GM21526 (cell line): Measurements from ENCODE around the gene PGAP3.
A peak's percentile ranks its signal among the peaks of the same experiment; 100 is the strongest.

Experiments used
- ATAC-seq: cut with Tn5 transposase; IDR thresholded peaks from one replicate; pipeline ENCODE4 v1.9.1; 2021; ENCODE audit warnings: moderate library complexity; ENCODE audit not compliant: unreplicated experiment, low FRiP score

PGAP3 gene

DNA sequence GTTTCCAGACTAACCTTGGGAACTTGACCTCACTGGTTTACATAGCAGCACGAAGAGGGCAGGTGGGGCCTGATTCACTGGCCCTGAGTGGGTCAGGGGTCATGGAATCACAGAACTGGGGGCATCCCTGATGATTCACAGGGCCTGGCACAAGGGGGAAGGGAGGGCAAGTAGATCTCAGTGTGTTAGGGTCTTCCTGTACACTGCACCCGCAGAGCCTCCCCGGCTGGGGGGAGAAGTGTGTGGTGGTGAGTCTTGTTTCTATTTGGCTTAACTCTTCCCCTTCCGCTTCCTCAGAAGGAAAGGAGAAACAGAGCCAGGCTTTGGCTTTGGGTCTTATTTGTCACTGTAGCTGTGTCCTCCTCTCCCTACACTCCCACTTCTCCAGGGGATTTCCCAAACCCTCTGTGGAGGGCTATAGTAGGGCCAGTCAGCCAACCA, 47.2 kb downstream of the PGAP3 start:
- no peak for ATAC-seq

DNA sequence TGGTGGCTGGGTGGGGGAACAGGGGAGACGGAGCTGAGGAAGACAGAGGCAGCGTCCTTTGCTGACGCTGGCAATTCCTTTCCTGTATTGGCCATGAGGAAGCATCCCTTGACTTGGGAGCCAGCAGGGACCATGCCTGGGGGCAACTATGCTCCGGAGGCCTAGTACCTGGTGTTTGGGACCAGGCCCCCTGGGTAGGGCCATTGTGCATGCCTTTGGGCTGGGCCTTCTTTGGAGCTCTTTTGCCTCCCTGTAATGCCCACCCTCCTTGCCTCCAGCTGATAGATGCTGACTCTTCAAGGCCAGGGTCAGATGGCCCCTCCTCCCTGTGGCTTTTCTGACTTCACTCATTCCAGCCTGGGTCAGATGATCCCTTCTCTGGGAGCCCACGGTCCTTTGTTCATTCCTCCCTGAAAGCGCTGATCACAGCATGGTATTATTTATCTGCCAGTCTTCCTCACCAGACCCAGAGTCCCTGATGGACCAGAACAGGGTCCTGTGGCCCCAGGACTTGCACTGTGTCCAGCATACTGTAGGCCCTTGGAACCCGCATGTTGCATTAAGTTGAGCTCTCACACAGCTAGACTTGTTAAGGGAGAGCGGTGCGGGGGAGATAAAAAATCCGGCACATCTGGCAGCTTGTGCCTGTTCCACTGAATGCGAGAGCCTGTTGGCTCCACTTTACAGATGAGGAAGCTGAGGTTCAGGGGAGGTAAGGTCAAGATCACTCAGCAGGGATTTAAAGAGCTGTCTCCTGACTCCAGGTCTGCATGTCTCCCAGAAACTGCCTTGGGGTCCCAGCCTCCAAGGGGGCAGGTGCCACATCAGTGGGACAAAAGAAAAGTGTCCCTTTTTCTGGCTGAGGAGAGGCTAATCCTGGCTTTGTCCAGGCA, 48.0 kb downstream of the PGAP3 start:
- ATAC-seq = no peak

DNA sequence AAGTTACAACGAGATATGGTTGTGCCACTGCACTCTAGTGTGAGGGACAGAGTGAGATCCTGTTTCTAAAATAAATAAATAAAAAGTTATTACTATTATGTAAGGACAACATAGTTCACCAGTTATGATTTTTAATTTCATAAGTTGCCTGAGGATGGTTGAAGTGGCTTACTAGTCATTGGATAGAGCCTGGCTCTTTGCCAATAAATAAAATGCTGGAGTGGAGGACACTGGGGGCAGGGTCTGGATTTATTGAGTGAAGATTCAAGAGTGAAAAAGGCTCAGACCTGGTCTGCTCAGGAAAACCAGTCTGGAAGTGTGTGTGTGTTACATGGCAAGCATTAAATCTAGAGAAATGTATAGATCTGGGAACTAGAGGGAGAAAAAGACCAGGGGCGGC, 48.8 kb downstream of the PGAP3 start:
- no peak for ATAC-seq

DNA sequence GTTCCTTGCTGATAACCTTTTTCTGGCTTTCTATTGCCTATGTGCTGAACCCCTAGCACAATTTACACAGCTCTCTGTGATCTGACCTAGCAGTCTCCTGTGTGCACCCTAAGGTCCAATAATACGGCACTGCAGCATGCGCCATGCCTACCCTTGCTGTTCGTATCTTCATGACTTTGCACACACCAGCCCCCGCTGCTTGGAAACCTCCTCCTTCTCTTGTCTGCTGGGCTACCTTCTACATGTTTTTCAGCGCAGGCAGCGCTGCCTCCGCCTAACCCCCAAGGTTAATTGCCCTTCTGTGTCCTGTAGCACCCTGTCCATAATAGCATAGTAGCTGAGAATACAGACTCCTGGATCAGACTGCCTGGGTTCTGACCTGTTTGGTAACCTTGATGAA, 49.5 kb downstream of the PGAP3 start:
- ATAC-seq = no peak

DNA sequence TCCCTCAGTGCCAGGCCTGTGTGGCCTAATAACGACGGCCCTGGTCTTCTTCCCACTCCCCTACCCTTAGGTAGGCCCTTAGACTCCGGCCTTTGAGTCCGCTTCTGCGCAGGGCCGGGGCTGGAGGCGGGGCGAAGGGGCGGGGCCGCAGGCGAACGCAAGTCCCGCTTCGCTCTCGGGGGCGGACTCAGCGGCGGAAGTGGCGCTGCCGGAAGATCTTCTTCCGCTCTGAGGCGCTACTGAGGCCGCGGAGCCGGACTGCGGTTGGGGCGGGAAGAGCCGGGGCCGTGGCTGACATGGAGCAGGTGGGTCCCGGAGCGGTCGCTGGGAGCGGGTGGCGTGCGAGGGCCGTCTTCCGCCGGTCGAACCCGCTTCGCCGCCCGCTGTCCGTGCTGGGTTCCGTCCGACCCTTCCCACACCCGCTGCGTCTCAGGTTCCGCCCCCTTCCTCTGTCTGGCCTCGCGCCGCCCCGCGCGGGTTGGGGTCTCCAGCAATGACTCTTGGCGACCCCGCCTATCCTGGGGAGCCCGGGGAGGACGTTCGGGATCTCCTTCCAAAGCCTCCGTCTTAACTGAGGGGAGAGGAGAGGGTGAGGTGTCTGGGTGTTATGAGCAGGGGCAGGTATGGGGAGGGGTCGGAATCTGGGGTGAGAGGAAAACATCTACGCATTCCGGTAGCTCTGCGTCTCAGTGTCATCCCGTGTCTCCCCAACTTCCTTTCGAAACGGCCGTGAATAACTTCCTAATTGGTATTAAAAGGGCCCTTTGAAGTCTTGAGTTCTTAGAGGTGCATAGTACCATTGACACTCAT, 50.7 kb downstream of the PGAP3 start, which contains the start of gene STARD3:
STARD3 (plus strand) TSS at position 218 of the 810 bp plus-strand sequence. CDS start 16,388 bp downstream, outside the sequence.
- ATAC-seq = peak; percentile 61

DNA sequence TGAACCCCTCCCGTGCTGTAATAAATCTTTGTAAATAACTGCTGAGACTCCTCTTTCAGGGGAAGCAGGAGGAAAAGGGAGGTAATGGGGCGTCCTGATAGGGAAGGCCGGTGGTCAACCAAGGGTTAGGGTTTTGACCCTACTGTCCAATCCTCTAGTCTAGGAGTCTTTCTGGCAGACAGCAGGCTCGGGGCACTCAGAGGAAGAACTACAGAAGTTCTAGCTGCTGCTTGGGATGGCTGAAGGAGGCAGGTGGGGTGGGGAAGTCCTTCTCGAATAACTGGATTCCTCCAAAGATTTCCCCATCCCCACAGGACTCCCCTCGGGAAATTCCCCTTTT, 51.3 kb downstream of the PGAP3 start:
- no peak for ATAC-seq

DNA sequence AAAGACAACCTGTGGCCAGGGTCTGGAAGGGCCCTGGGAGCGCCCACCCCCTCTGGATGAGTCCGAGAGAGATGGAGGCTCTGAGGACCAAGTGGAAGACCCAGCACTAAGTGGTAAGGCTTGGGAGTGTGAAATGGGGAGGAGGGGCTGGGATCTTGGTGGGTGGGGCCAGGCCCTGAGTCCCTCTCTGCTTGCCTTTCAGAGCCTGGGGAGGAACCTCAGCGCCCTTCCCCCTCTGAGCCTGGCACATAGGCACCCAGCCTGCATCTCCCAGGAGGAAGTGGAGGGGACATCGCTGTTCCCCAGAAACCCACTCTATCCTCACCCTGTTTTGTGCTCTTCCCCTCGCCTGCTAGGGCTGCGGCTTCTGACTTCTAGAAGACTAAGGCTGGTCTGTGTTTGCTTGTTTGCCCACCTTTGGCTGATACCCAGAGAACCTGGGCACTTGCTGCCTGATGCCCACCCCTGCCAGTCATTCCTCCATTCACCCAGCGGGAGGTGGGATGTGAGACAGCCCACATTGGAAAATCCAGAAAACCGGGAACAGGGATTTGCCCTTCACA, 52.2 kb downstream of the PGAP3 start:
- no peak for ATAC-seq

DNA sequence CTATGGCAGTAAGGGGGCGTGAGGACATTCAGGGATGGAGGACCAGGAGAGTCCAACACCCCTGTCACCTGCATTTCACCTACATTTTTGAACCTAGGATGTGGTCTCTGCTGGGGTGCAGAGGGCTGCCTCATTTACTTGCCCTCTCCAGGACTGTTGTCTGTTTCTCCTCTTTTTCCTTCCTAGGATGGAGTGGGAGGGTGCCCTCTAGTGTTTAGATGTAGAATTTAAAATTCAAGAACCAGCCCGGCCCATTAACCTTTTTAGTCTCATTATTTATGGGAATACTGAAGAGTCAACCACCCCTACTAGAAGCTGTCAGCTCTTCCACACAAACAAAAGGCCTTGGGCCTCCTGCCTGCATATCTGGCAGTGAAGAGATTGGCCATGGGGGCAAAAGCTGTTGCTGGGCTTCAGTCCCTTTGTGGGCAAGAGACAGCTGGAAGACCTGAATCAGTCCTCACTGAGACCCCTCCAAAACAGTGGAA, 53.4 kb downstream of the PGAP3 start:
- ATAC-seq = no peak

DNA sequence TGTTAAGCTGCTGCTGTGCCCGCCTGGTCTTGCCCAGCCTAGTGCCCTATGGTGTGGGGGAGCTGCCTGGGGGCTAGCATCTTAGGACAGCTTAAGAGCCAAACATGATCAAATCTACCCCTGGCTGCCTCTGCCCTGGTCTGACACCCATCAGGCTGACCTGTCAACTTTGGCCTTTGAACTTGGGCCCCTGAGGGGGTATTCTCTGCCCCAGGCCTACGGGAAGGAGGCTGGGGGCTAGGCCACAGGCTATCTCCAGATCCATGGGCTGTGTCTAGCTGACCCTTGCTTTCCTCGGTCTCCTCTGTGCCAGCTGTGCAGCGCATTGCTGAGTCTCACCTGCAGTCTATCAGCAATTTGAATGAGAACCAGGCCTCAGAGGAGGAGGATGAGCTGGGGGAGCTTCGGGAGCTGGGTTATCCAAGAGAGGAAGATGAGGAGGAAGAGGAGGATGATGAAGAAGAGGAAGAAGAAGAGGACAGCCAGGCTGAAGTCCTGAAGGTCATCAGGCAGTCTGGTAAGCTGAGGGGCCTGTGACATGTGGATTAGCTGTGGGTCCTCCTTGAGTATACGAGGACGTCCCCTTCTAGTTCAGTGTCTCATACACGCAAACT, 54.2 kb downstream of the PGAP3 start:
- ATAC-seq = no peak

DNA sequence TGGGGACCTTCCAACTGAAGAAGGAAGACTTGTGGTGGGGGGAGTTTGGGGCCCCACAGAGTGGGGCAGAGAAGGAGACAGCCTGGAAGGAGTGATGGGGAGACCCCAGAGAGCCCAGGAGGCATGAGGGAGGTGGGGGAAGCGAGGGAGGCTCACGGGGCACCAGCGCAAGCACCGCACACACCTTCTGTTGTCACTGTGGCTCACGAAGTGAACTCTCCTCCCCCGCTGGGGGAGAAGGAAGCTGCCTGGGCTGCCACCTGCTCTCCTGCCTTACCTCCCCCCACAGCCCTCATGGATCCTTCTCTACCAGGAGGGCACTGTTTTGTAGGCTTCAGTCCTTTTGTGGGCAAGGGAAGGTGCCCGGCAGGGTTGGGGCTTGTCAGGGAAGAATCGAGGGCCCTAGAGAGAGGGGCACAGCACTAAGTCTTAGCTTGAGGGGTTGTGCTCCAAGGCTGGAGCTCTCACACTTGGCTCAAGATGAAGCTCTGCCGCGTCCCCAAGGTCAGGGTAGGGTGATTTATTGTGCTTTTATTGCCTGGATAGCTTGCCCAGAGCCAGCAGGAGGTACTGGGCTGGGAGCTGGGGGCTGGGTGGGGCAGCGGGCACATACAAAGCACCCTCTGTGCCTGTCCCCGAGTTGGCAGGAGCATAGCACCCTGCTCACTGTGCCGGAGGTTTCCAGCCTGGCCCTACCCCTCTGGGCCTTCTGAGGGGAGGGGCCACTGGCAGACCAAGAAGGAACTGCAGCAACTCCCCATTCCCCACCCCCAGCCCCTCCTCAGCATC, 55.5 kb downstream of the PGAP3 start:
- no peak for ATAC-seq

DNA sequence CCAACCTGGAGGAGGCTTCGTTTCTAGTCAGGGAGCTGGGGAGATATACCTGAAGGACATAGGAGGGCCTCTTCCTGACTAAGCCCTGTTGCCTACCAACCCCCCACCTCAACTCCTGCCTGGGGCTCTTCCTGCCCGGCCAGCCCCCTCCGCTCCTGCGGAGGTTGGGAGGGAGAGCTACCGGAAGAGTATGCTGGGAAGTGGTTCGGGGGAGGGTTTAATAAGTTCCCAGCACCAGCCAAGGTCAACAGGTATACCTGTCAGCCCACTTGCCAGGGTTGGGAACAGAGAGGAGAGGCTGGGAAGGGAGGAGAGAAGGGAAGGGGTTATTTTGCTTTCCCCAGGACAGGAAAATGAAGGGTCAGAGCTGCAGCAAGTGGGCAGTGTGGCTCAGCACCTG, 56.5 kb downstream of the PGAP3 start:
- ATAC-seq = no peak

DNA sequence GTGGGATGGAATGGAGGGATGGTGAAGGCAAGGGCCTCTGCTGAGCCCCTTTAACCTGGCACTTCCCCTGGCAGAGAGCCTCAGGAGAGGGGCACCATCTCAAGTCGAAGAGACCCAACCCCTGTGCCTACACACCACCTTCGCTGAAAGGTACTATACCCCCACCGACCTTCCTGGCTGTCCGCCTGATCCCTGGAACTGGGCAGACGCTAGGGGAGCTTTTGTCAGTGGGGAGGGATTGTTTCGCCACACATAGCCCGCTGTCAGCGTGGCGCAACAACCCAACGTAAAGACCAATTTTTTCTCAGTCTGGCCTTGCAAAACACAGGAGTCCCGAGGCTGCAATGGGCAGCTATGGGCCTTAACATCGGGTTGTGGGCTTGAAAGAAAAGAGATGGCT, 58.0 kb downstream of the PGAP3 start:
- no peak for ATAC-seq

DNA sequence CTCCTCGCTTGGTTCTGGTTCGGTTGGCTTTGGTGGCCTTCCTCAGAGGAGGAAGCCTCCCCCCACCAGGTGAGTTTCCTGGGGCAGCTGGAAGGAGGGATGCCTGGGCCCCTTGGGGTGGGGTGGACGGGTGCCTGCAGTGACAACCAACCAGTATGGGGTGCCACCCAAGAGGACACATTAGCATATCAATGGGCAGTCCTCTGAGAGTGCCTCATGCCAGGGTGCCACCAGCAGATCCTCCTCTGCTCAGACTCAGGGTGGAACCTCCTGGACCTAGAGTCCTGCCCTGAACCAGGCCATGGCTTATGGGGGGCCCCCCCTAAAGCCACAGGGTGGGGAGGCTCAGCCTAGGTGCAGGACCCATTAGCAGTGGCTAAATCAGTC, 58.4 kb downstream of the PGAP3 start:
- no peak for ATAC-seq

DNA sequence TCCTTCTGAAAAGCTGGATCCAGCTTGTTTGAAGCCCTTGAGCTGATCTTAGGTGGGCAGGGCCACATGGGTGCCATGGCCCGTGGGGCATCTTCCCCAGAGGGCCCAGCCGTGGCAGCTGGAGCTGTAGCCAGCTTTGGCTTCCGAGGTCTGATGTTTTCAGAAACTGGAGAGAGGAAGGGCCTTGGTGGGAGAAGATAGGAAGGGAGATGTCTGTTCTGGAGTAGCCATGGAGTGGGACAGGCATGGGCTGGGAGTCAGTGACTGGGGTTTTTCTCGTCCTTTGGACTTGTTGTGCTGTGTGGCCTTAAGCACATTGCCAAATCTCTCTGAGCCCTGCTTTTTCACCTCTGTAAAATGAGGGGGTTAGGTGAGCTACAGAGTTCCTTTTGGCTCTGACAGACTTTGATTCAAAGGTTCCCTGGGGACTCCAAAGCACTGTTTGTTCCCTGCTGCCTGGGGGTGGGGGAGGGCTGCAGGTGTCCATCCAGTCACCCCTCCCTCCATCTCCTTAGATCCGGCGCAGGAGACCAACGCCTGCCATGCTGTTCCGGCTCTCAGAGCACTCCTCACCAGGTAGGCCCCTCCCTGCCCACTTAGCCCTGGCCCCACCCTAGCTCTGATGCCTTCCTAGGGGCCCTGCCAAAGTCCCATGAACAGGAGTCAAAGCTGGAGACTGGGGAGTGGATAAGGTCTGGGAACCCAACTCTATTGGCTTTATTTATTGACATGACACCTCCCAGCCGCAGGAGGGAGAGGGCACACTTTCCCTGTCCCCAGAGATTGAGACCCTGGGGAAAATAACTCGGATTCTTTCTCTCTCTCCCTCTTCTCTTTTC, 59.0 kb downstream of the PGAP3 start:
- no peak for ATAC-seq

DNA sequence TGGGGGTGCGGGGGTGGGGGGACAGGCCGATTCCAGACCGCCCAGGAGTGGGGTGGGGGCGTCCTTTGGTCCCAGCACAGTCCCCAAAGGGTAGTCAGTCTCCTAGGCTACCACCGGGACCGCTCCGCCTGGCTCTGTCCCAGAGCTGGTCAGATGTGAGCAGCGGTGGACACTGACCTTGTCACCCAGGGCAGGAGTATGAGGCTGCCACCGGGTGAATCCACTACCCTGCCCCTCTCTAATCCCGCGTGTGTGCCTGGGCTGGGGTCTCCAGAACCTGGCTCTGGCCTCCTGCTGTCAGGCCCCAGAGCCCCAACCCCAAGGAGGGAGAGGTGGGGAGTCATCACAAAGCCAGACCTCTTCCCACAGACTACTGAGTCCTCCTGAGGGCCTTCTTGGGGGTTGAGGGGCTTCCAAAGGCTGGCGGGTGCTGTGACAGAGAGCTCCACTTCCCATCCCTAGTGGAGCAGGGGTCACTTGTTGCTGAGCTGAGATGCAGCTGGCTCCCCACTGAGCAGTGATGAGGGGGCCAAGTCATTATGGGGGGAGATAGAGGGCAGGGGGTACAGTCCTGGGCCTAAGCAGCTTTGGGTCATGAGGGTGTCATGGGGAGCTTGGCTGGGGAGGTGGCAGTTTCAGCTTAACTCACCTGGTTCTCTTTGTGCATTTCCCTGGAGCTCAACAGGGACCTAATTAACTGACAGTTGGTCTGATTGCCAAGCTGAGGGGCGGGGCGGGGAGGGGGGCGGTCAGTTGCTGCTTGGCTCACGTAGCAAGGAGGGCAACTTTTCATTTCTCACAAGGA, 59.9 kb downstream of the PGAP3 start:
- ATAC-seq = no peak

DNA sequence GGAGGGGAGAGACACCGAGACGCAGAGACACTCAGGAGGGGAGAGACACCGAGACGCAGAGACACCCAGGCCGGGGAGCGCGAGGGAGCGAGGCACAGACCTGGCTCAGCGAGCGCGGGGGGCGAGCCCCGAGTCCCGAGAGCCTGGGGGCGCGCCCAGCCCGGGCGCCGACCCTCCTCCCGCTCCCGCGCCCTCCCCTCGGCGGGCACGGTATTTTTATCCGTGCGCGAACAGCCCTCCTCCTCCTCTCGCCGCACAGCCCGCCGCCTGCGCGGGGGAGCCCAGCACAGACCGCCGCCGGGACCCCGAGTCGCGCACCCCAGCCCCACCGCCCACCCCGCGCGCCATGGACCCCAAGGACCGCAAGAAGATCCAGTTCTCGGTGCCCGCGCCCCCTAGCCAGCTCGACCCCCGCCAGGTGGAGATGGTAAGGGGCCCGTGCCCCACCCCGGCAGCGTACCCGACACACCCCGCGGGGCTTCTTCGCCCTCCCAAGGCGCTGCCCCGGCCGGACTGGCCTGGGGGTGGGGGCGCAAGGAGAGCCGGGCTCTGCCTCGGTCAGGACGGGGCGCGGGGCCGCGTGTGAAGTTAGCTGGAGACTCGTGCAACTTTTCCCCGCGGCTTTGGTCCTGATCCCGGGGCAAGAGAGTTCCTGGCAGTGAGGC, 60.7 kb downstream of the PGAP3 start:
- ATAC-seq = no peak

DNA sequence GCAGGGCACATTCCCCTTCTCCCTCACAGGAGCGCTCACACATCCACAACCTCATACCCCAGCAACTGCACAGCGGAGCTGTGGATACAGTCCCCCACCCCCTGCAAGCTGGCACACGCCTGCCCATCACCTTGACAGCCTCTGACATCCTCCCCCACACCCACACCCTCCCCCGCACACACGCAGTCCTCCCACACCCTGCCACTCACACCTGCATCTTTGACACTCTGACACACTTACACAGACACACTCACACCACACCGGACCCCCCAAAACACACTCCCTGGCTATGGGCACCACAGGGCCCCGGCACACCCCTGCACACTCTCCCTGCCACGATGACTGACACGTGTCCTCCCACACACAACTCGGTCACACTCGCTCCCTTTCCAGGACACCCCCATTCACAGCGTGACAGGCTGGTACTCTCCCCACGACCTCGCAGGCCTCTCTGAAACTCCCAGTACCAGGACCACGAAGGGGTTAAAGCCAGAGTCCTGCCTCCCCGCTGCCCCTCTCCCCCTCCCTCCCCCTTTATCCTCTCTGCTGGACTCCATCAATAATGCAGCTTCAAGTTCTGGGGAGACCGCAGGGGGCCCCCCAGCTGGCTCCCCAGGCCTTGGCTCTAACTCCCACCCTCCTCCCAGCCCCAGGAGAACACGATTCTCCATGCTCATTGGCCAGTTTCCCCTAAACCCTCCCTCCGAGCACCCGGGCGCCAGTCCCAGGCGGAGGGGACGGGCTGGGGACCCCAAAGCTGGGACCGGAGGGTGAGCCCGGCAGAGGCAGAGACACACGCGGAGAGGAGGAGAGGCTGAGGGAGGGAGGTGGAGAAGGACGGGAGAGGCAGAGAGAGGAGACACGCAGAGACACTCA, 61.4 kb downstream of the PGAP3 start, which contains the start of gene PPP1R1B:
PPP1R1B (plus strand) TSS at position 782 of the 876 bp plus-strand sequence. CDS start 441 bp downstream, outside the sequence.
- ATAC-seq = no peak
